Ascending aorta (tissue), 2 donors: Measurements from ENCODE around the gene MCRIP1. TPM values are rescaled to one million over a fixed set of nuclear protein-coding genes. Genes with fewer than 3 reads are reported as not detected.

Experiments
- DNase-seq, 2 donors: peaks; one replicate each; pipeline ENCODE4 v3.0.0-alpha.2; 2019; ENCODE audit warnings: low spot score in 2 of 2
- H3K27ac ChIP-seq, 2 donors: fragments of 200-600 bp; sonication (generic); one replicate each; pipeline ENCODE4 v1.5.1; 2016 to 2017; ENCODE audit warnings: mild to moderate bottlenecking in 1 of 2
- H3K27me3 ChIP-seq: fragments of 200-600 bp; sonication (generic); one replicate; pipeline ENCODE4 v1.5.1; 2017
- H3K36me3 ChIP-seq, 2 donors: fragments of 200-600 bp; sonication (generic); one replicate each; pipeline ENCODE4 v1.5.1; 2016
- H3K4me1 ChIP-seq, 2 donors: fragments of 200-600 bp; sonication (generic); one replicate each; pipeline ENCODE4 v1.5.1; 2016 to 2017; ENCODE audit warnings: mild to moderate bottlenecking in 1 of 2
- H3K4me3 ChIP-seq, 2 donors: fragments of 200-600 bp; sonication (generic); one replicate each; pipeline ENCODE4 v1.5.1; 2016 to 2017; ENCODE audit warnings: mild to moderate bottlenecking in 1 of 2
- H3K9me3 ChIP-seq, 2 donors: fragments of 200-600 bp; sonication (generic); one replicate each; pipeline ENCODE4 v1.5.1; 2016
- intact Hi-C: fragments of 100-400 bp; cut with DNase I; formaldehyde crosslinking; loops from one replicate; pipeline ENCODE4 v1.15.1; 2023
- total RNA-seq: library from RNA; depleted of rRNA; stranded (reverse); fragments of >200 nt; gene quantifications from one replicate; pipeline ENCODE4 v1.1.0, GENCODE V29; 2016
- TF ChIP-seq, protein P1 (sequence below), 3 experiments: fragments of 200-600 bp in 2 of 3; fragments of 450-650 bp in 1 of 3; sonication (generic) in 2 of 3; IDR thresholded peaks; one replicate each; pipeline ENCODE4 v1.5.1; 2016 to 2019; ENCODE audit warnings: antibody characterized with exemption in 3 of 3, mild to moderate bottlenecking in 1 of 3, moderate library complexity in 1 of 3

Gene MCRIP1
- total RNA-seq, 1 donor from 2014 or later = 149 TPM

DNA sequence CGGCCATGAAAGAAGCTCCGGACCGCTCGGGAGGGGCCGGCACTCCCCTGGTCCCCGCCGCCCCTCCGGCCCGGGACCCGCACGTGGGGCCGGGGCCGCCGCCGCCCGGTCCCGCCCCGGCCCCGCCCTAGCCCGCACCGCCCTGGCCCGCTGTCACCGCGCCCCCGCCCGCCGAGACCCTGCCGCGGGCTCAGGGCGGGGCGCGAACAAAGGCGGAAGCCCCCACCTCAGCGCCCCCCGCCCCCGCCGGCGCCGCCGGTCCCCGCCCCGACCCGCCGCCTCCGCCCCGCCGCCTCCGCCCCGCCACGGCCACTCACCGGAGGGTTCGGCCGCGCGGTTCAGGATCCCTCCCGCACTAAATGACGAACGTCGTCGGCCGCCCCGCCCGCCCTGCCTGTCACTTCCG, 37.9 kb upstream of the MCRIP1 start, which contains the start of gene ARHGDIA:
Gene ARHGDIA (minus strand): TSS at position 357 of the 406 bp plus-strand sequence. CDS start 1,407 bp downstream, outside the sequence.
- peaks cover 18 to 32% of the 10 kb centered on the region in 2 donors for H3K4me1 ChIP-seq
- peak within 1 kb of the TSS; percentile 83 to 95 for H3K4me3 ChIP-seq
- DNase-seq = no peak
- no peaks in the 10 kb centered on the region for H3K27me3 ChIP-seq
- H3K36me3 ChIP-seq = peaks cover 22 to 29% of the 10 kb centered on the region in 2 donors
- no peaks in the 10 kb centered on the region for H3K9me3 ChIP-seq
- intact Hi-C loops = loop anchor here (1.0 to 5.0 kb wide), 5 partner anchors 11 to 151 kb away; partner anchors contain the start of genes ALYREF, ANAPC11, CENPX and LRRC45
- TF ChIP-seq, protein P1, sequence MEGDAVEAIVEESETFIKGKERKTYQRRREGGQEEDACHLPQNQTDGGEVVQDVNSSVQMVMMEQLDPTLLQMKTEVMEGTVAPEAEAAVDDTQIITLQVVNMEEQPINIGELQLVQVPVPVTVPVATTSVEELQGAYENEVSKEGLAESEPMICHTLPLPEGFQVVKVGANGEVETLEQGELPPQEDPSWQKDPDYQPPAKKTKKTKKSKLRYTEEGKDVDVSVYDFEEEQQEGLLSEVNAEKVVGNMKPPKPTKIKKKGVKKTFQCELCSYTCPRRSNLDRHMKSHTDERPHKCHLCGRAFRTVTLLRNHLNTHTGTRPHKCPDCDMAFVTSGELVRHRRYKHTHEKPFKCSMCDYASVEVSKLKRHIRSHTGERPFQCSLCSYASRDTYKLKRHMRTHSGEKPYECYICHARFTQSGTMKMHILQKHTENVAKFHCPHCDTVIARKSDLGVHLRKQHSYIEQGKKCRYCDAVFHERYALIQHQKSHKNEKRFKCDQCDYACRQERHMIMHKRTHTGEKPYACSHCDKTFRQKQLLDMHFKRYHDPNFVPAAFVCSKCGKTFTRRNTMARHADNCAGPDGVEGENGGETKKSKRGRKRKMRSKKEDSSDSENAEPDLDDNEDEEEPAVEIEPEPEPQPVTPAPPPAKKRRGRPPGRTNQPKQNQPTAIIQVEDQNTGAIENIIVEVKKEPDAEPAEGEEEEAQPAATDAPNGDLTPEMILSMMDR (IDR thresholded peaks at IDR 0.05) = no peak
- H3K27ac ChIP-seq = peak within 1 kb of the TSS; percentile 96 to 99

DNA sequence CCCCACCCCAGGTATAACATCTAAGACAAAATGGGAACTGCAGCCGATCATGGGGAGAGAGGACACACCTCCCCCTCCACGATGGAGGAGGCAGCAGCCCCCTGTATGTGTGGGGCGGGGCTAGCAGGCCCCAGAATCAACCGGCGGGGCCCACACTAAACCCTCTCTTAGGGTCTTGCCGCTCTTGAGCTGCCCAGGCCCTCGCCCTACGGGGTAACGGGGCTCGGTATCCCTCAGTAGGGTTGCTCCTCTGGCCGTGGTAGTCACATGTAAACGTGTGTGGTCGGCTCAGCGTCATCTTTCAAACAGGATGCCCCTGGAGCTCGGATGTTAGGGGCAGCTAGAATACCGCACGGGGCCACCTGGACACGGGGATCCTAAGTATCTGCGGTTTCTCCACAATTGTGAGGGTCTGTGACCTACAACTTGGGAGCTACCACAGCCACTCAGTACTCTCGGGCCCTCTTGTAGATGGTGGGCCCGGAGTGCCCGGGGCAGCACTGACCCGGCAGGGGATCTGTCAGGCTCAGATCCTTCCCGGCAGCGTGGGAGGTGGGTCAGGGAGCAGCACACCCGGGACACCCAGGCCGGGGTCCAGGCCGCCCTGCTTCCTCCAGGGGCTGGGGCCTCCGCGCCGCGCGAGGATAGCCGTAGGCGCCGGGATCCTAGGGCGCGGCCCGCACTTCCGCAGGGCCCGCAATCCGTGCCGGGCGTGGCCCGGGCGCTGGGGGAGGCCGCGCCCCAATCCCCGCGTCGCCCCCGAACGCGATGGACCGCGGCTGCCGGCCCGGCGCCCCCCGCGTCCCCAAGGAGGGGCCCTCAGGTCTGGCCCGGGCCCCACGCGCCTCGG, 37.3 kb upstream of the MCRIP1 start:
- TF ChIP-seq, protein P1 (IDR thresholded peaks at IDR 0.05) = no peak
- peaks cover 22 to 33% of the 10 kb centered on the region in 2 donors for H3K36me3 ChIP-seq
- intact Hi-C loops = loop anchor here (2.0 to 5.0 kb wide), 4 partner anchors 20 to 152 kb away; partner anchors contain the start of genes ALYREF, ANAPC11, CENPX and LRRC45
- peaks cover 18 to 32% of the 10 kb centered on the region in 2 donors for H3K4me1 ChIP-seq
- peak overlapping the region; percentile 96 to 99 for H3K27ac ChIP-seq
- H3K27me3 ChIP-seq = no peaks in the 10 kb centered on the region
- H3K4me3 ChIP-seq = peak overlapping the region; percentile 83 to 95
- DNase-seq = no peak
- no peaks in the 10 kb centered on the region for H3K9me3 ChIP-seq

GRCh38 chr17:81869221-81870130, 36.4 kb upstream of the MCRIP1 start:
- Histone ChIP-seq H3K36me3 (peaks cover 22 to 41% of the 10 kb centered on the region in 2 donors), H3K9me3 (no peaks in the 10 kb centered on the region), H3K27ac (peak overlapping the region; percentile 96 to 99), H3K27me3 (no peaks in the 10 kb centered on the region), H3K4me1 (peaks cover 18 to 32% of the 10 kb centered on the region in 2 donors), H3K4me3 (peak overlapping the region; percentile 83 to 95)
- intact Hi-C loops = loop anchor here (2.0 to 10.0 kb wide), 5 partner anchors 21 to 355 kb away; partner anchors contain the start of genes ACTG1, ALYREF, ANAPC11 and CENPX
- TF ChIP-seq, protein P1 (IDR thresholded peaks at IDR 0.05) = peak; percentile 83 to 91 (median 85)
- DNase-seq = no peak

DNA sequence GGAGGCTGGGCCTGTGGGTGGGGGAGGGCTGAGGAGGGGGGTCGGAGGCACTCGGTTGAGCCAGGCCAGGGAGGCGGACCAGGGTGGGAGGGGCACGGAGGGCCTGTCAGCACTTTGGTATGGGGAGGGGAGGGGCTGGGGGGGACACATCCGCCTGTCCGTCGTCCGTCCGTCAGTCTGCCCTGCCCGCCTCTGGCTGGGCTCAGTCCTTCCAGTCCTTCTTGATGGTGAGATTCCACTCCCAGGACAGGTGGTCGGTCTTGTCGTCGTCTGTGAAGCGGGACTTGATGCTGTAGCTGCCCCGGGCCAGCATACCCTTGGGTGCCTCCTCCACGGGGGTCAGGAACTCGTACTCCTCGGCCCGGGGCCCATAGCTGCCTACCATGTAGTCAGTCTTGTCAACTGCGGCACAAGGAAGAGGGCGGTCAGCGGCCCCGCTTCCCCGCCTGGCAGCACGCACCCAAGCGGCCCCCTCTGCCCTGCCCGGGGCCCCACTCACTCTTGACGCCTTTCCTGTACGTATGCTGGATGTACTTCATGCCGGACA, 35.7 kb upstream of the MCRIP1 start:
- no peaks in the 10 kb centered on the region for H3K9me3 ChIP-seq
- H3K27ac ChIP-seq = peak overlapping the region; percentile 96 to 99
- H3K4me3 ChIP-seq = peak overlapping the region in 1 of 2 donors; percentile 83
- peaks cover 18 to 32% of the 10 kb centered on the region in 2 donors for H3K4me1 ChIP-seq
- no peaks in the 10 kb centered on the region for H3K27me3 ChIP-seq
- peaks cover 22 to 45% of the 10 kb centered on the region in 2 donors for H3K36me3 ChIP-seq
- intact Hi-C loops = loop anchor here (10.0 kb wide), 1 partner anchor 354 kb away; the partner anchor contains the start of gene ACTG1
- TF ChIP-seq, protein P1 (IDR thresholded peaks at IDR 0.05) = no peak
- DNase-seq = peak in 1 of 2 donors; percentile 76
